Effector memory CD4-positive, alpha-beta T cell (primary cell): Measurements from ENCODE around the gene LAMA2.
"Not testable (repeated sequence)": the region's sequence is repeated elsewhere in the genome, so short reads cannot be mapped to it uniquely, and the experiment has no call there.

Experiments
- DNase-seq, 3 donors: peaks; one replicate each; pipeline ENCODE4 v3.0.0-alpha.2; 2020
- H3K27ac ChIP-seq: 2 replicates; pipeline ENCODE4 v1.7.0; 2013; ENCODE audit warnings: mild to moderate bottlenecking, low read length, moderate library complexity; ENCODE audit not compliant: insufficient read depth, poor library complexity, severe bottlenecking
- H3K27me3 ChIP-seq: replicated peaks from 2 replicates; pipeline ENCODE4 v1.7.0; 2013; ENCODE audit warnings: mild to moderate bottlenecking, low read length; ENCODE audit not compliant: insufficient read depth, control insufficient read depth, poor library complexity, severe bottlenecking
- H3K36me3 ChIP-seq: 2 replicates; pipeline ENCODE4 v1.7.0; 2013; ENCODE audit warnings: mild to moderate bottlenecking, low read length, moderate library complexity; ENCODE audit not compliant: control insufficient read depth, insufficient read depth
- H3K4me1 ChIP-seq: 2 replicates; pipeline ENCODE4 v1.7.0; 2013; ENCODE audit warnings: low read length, mild to moderate bottlenecking; ENCODE audit not compliant: control insufficient read depth, insufficient read depth, poor library complexity, severe bottlenecking
- H3K4me3 ChIP-seq: 2 replicates; pipeline ENCODE4 v1.7.0; 2013; ENCODE audit warnings: low read length, low read depth, mild to moderate bottlenecking; ENCODE audit not compliant: insufficient read depth, poor library complexity, severe bottlenecking
- H3K9me3 ChIP-seq: 2 replicates; pipeline ENCODE4 v1.7.0; 2013; ENCODE audit warnings: mild to moderate bottlenecking, low read length, moderate library complexity; ENCODE audit not compliant: control insufficient read depth

Gene LAMA2

DNA sequence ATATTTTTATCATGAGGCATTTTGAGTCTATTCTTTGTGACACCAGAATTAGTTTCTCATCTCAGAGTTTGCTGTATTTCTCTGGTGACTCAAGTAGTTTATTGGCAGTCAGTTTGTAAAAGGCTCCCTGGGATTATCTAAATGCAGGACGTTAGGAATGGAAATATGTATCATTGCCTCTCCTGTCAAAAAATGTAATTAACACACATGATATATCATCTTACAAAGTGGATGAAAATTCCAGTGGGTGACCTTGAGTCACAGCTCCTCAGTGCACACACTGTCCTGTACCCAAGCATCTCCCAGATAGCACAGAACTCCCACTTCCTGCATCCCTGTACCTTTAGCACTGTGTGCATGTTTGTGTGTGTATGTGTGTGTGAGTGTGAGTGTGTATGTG, 258.6 kb downstream of the LAMA2 start:
- no peak for DNase-seq

DNA sequence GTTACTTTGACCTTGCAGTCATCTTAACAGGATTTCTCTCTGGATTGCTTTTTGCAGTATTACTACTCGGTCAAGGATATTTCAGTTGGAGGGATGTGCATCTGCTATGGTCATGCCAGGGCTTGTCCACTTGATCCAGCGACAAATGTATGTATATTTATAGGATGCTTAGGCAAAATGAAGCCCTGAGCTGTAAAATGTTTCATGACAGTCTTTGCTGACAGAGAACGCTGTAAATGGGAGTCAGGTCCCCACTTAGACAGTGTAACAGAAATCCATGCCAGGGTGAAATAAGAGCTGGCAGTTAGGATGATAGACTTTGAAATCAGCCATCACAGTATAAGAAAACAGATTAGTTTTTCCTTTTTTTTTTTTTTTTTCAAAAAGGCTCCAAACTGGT, 264.0 kb downstream of the LAMA2 start:
- H3K4me1 ChIP-seq: no peaks in the 10 kb centered on the region
- no peaks in the 10 kb centered on the region for H3K9me3 ChIP-seq
- no peak overlapping the region for H3K27ac ChIP-seq
- H3K36me3 ChIP-seq: no peaks in the 10 kb centered on the region
- H3K27me3 ChIP-seq: no peaks in the 10 kb centered on the region
- no peak overlapping the region for H3K4me3 ChIP-seq
- DNase-seq: no peak

More for the DNA sequence above, 258.6 kb downstream of the LAMA2 start:
- Histone ChIP-seq H3K27ac (no peak overlapping the region), H3K9me3 (no peaks in the 10 kb centered on the region), H3K27me3 (no peaks in the 10 kb centered on the region), H3K4me1 (no peaks in the 10 kb centered on the region), H3K4me3 (no peak overlapping the region), H3K36me3 (no peaks in the 10 kb centered on the region)

DNA sequence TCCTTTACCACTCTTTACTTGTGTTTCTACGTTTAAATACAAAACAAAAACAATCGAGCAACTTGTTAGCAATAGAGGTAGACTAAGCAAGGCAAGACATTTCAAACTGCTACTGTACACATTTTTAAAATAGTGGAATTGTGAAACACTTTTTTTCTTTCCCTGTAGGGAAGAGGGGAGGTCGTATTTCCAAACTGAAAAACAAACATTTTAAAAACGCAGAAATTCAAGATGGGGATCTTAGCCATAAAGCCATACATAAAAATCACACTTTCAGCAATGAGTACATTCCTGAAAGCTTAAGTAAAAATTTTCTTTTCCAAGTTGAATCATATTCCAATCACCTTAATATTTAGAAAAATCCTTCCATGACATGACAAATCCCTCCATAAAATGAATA, 267.6 kb downstream of the LAMA2 start:
- no peaks in the 10 kb centered on the region for H3K4me1 ChIP-seq
- H3K27ac ChIP-seq: no peak overlapping the region
- H3K27me3 ChIP-seq: no peaks in the 10 kb centered on the region
- no peak overlapping the region for H3K4me3 ChIP-seq
- H3K9me3 ChIP-seq: no peaks in the 10 kb centered on the region
- no peak for DNase-seq
- no peaks in the 10 kb centered on the region for H3K36me3 ChIP-seq

DNA sequence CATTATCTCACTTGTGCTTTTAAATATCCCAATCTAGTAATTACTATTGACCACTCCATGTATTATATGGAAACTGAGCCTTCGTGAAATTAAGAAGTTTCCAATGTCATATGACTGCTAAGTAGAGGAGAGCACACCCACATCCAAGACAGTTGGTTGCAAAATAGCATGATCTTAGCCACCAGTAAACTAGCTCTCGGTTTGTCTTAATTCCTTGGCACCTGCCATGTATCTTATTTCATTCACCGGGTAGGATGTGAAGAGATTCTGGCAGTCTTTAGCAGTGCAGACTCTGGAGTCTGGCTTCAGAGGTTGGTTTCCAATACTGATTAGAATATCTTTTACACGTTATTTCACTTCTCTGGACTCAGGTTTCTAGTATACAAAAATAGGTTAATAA, 270.3 kb downstream of the LAMA2 start:
- no peak overlapping the region for H3K27ac ChIP-seq
- H3K27me3 ChIP-seq: no peaks in the 10 kb centered on the region
- no peaks in the 10 kb centered on the region for H3K36me3 ChIP-seq
- no peaks in the 10 kb centered on the region for H3K4me1 ChIP-seq
- no peak for DNase-seq
- no peaks in the 10 kb centered on the region for H3K9me3 ChIP-seq
- H3K4me3 ChIP-seq: no peak overlapping the region

- not testable (repeated sequence) for H3K36me3 ChIP-seq, H3K4me1 ChIP-seq
Measured at GRCh38 chr6:129159242-129159641, 276.3 kb downstream of the LAMA2 start.

DNA sequence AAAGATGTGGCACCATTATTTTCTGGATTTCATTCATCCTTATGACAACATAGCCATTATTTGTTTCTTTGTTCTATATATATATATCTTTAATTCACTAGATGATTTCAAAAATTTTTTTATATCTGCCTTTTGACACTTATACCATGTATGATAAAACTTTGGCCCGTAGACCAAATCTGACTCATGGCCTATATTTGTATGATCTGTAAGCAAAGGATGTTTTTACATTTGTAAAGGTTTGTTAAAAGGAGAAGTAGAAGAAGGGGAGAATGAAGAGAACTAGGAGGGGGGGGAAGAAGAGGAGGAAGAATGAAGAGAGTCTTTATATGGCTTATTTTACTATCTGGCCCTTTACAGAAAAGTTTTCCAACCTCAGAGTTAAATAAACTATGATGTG, 279.7 kb downstream of the LAMA2 start:
- DNase-seq: no peak
- no peaks in the 10 kb centered on the region for H3K9me3 ChIP-seq
- H3K27me3 ChIP-seq: no peaks in the 10 kb centered on the region
- no peak overlapping the region for H3K27ac ChIP-seq
- no peaks in the 10 kb centered on the region for H3K36me3 ChIP-seq
- H3K4me1 ChIP-seq: no peaks in the 10 kb centered on the region
- no peak overlapping the region for H3K4me3 ChIP-seq

More at GRCh38 chr6:129159242-129159641, 276.3 kb downstream of the LAMA2 start:
- not testable (repeated sequence) for H3K4me3 ChIP-seq, H3K27ac ChIP-seq, DNase-seq, H3K27me3 ChIP-seq, H3K9me3 ChIP-seq

DNA sequence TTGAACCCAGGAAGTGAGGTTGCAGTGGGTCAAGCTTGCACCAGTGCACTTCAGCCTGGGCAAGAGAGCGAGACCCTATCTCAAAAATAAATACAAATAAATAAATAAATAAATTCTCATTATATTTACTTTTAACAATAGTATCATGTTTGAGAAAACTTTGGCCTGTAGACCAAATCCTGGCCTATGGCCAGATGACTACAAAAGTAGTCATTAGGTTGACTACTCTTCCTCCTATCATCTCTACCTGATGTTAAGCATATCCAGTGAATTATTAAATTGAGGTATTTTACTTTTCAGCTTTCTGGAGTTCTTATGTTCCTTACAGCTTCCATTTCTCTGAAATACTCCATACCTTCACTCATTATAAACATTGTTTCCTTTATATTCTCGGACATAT, 280.6 kb downstream of the LAMA2 start:
- Histone ChIP-seq H3K27ac (no peak overlapping the region), H3K27me3 (no peaks in the 10 kb centered on the region), H3K4me3 (no peak overlapping the region), H3K4me1 (no peaks in the 10 kb centered on the region), H3K9me3 (no peaks in the 10 kb centered on the region), H3K36me3 (no peaks in the 10 kb centered on the region)
- DNase-seq: no peak

DNA sequence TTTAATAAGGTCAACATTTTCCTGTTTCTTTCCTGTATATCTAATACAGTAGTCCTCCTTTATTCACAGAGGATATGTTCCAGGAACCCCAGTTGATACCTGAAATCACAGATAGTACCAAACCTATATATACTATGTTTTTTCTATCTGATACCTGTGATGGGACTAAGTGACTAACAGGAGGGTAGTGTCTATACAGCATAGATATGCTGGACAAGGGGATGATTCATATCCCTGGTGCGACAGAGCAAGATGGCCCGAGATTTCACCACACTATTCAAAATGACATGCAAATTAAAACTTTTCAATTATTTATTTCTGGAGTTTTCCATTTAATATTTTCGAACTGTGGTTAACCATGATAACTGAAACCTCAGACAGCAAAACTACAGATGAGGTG, 281.1 kb downstream of the LAMA2 start:
- no peaks in the 10 kb centered on the region for H3K4me1 ChIP-seq
- H3K4me3 ChIP-seq: no peak overlapping the region
- H3K27ac ChIP-seq: no peak overlapping the region
- no peaks in the 10 kb centered on the region for H3K9me3 ChIP-seq
- H3K36me3 ChIP-seq: no peaks in the 10 kb centered on the region
- no peak for DNase-seq
- no peaks in the 10 kb centered on the region for H3K27me3 ChIP-seq

DNA sequence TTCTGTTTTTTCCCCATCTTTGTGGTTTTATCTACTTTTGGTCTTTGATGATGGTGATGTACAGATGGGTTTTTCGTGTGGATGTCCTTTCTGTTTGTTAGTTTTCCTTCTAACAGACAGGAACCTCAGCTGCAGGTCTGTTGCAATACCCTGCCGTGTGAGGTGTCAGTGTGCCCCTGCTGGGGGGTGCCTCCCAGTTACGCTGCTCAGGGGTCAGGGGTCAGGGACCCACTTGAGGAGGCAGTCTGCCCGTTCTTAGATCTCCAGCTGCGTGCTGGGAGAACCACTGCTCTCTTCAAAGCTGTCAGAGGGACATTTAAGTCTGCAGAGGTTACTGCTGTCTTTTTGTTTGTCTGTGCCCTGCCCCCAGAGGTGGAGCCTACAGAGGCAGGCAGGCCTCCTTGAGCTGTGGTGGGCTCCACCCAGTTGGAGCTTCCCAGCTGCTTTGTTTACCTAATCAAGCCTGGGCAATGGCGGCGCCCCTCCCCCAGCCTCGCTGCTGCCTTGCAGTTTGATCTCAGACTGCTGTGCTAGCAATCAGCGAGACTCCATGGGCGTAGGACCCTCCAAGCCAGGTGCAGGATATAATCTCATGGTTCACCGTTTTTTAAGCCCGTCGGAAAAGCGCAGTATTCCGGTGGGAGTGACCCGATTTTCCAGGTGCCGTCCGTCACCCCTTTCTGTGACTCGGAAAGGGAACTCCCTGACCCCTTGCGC, 289.5 kb downstream of the LAMA2 start:
- not testable (repeated sequence) for H3K27ac ChIP-seq, H3K4me3 ChIP-seq, H3K27me3 ChIP-seq, H3K4me1 ChIP-seq, DNase-seq, H3K36me3 ChIP-seq, H3K9me3 ChIP-seq

DNA sequence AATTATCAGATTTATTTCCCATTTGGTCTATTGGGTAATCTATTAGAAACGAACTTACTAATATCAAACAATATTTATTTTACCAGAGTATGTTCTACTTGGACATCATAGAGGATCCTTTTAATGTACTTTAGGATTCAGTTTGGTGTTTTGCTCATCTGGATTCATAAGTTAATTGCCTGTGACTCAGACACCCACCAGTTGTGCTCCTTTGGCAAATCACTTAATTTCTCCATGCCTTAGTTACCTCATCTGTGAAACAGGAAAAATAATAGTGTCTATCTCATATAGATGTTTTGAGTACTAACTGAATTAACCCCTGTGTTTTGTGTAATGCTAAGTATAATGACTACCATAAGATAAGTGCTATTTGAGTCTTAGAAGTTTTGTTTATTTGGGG, 292.1 kb downstream of the LAMA2 start:
- no peaks in the 10 kb centered on the region for H3K36me3 ChIP-seq
- H3K27me3 ChIP-seq: peaks cover 5% of the 10 kb centered on the region
- H3K27ac ChIP-seq: no peak overlapping the region
- no peak for DNase-seq
- no peak overlapping the region for H3K4me3 ChIP-seq
- H3K9me3 ChIP-seq: no peaks in the 10 kb centered on the region
- no peaks in the 10 kb centered on the region for H3K4me1 ChIP-seq
